Panc1 (cell line): ENCODE data around the gene FRMD5.

Experiments
- CTCF ChIP-seq: fragments of 450-650 bp; IDR thresholded peaks from 2 replicates; pipeline ENCODE4 v1.5.1; 2017; ENCODE audit warnings: mild to moderate bottlenecking
- POLR2AphosphoS5 ChIP-seq: IDR thresholded peaks from 2 replicates; pipeline ENCODE4 v1.6.1; 2012; ENCODE audit warnings: mild to moderate bottlenecking, low read depth, low read length, moderate library complexity
- SIN3A ChIP-seq: IDR thresholded peaks from 2 replicates; pipeline ENCODE4 v1.6.1; 2012; ENCODE audit warnings: low read depth, mild to moderate bottlenecking, low read length, moderate library complexity, borderline replicate concordance; ENCODE audit not compliant: insufficient read depth

GRCh38 chr15:43930079-43930478 is 265.0 kb downstream of the FRMD5 start:
- no peak for TF ChIP-seq CTCF
- TF ChIP-seq POLR2AphosphoS5, result no peak
- TF ChIP-seq SIN3A, result no peak
